ENCODE data around the gene SERINC5.

The SERINC5 gene

GRCh38 chr5:80083101-80083890 is 172.6 kb downstream of the SERINC5 start:
- ChIA-PET CTCF (interaction anchor here (0.6 to 2.1 kb wide), 20 partner anchors 9 to 1058 kb away, joined by 3 to 12 read pairs (median 4); no protein-coding TSS in a partner anchor), POLR2A (interaction anchor here (0.8 kb wide), 1 partner anchor 471 kb away, joined by 3 read pairs; the partner anchor contains the start of gene TENT2)
- DNase-seq (ENCODE audit: extremely low spot score) = peak; percentile 54
- no peak for TF ChIP-seq PKNOX1 (IDR thresholded peaks at IDR 0.05)
- no peak for TF ChIP-seq BHLHE40 (IDR thresholded peaks at IDR 0.05; ENCODE audit: borderline replicate concordance)
- TF ChIP-seq FOXK2 (IDR thresholded peaks at IDR 0.05) = peak; percentile 81

DNA sequence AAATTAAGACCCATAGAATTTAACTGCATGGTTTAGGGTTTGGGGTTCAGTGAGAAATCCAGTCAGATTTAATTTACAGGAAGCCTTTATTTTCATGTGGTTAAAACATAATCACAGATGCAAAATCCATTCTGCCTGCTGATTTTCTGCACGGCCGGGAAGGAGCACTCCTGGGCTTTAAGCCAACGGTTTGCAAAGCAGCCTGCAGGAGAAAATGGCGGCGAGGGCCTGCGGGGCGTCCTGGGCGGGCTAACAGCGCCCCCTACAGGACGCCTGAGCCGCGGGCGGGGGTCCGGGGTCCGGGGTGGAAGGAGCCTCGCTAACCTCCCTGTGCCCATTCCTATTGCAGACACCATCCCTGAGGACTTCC is 173.1 kb downstream of the SERINC5 start:
- TF ChIP-seq ARNT (IDR thresholded peaks at IDR 0.05) (no peak), TARDBP (IDR thresholded peaks at IDR 0.05) (no peak), ZNF384 (IDR thresholded peaks at IDR 0.05) (no peak), SUZ12 (IDR thresholded peaks at IDR 0.05) (no peak), FOXK2 (IDR thresholded peaks at IDR 0.05) (no peak)
- DNase-seq (ENCODE audit: extremely low spot score) = peak; percentile 74
- ChIA-PET POLR2A (no interaction called here), CTCF (interaction anchor here (0.8 to 1.5 kb wide), 8 partner anchors 9 to 304 kb away, joined by 3 to 12 read pairs (median 3); no protein-coding TSS in a partner anchor)

GRCh38 chr5:80082281-80082680 is 173.6 kb downstream of the SERINC5 start:
- DNase-seq (ENCODE audit: extremely low spot score) = no peak
- POLR2A ChIA-PET = no interaction called here
- TF ChIP-seq ELF4 (IDR thresholded peaks at IDR 0.05) (no peak), FOXA1 (IDR thresholded peaks at IDR 0.05) (no peak), SP1 (IDR thresholded peaks at IDR 0.05) (no peak), L3MBTL2 (conservative IDR thresholded peaks at IDR 0.05) (no peak), CTBP1 (IDR thresholded peaks at IDR 0.05; ENCODE audit: borderline replicate concordance) (no peak), FOXK2 (IDR thresholded peaks at IDR 0.05) (no peak), TARDBP (IDR thresholded peaks at IDR 0.05) (no peak), ARNT (IDR thresholded peaks at IDR 0.05) (no peak), NFRKB (IDR thresholded peaks at IDR 0.05) (no peak)
- CTCF ChIA-PET = no interaction called here

- TF ChIP-seq ELF4 (IDR thresholded peaks at IDR 0.05) = no peak
- TF ChIP-seq FOXK2 (IDR thresholded peaks at IDR 0.05) = no peak
- TF ChIP-seq ARNT (IDR thresholded peaks at IDR 0.05) = no peak
- ChIA-PET POLR2A (no interaction called here), CTCF (no interaction called here)
- no peak for DNase-seq (ENCODE audit: extremely low spot score)
These were observed 176.9 kb downstream of the SERINC5 start for GRCh38 chr5:80078921-80079320.

- ChIA-PET CTCF (no interaction called here), POLR2A (interaction anchor here (0.7 kb wide), 1 partner anchor 349 kb away, joined by 3 read pairs; no protein-coding TSS in a partner anchor)
- no peak for DNase-seq (ENCODE audit: extremely low spot score)
- no peak for TF ChIP-seq SP1 (IDR thresholded peaks at IDR 0.05)
- TF ChIP-seq NFRKB (IDR thresholded peaks at IDR 0.05) = no peak
- no peak for TF ChIP-seq HDGF (IDR thresholded peaks at IDR 0.05; ENCODE audit: borderline replicate concordance)
- no peak for TF ChIP-seq TARDBP (IDR thresholded peaks at IDR 0.05)
- TF ChIP-seq SUZ12 (IDR thresholded peaks at IDR 0.05) = no peak
- TF ChIP-seq FOXA1 (IDR thresholded peaks at IDR 0.05) = no peak
- TF ChIP-seq ELF4 (IDR thresholded peaks at IDR 0.05) = no peak
- no peak for TF ChIP-seq FOXK2 (IDR thresholded peaks at IDR 0.05)
- TF ChIP-seq BHLHE40 (IDR thresholded peaks at IDR 0.05; ENCODE audit: borderline replicate concordance) = no peak
- TF ChIP-seq ARNT (IDR thresholded peaks at IDR 0.05) = no peak
- no peak for TF ChIP-seq LEF1 (IDR thresholded peaks at IDR 0.05; ENCODE audit: borderline replicate concordance)
- TF ChIP-seq CTBP1 (IDR thresholded peaks at IDR 0.05; ENCODE audit: borderline replicate concordance) = no peak
- no peak for TF ChIP-seq ZNF384 (IDR thresholded peaks at IDR 0.05)
- no peak for TF ChIP-seq FOXM1 (IDR thresholded peaks at IDR 0.05; ENCODE audit: borderline replicate concordance)
- TF ChIP-seq PKNOX1 (IDR thresholded peaks at IDR 0.05) = no peak
- TF ChIP-seq L3MBTL2 (conservative IDR thresholded peaks at IDR 0.05) = no peak
These were observed 178.7 kb downstream of the SERINC5 start for GRCh38 chr5:80077051-80077714.

GRCh38 chr5:80076131-80077050 is 179.5 kb downstream of the SERINC5 start:
- DNase-seq (ENCODE audit: extremely low spot score) = no peak
- CTCF ChIA-PET = no interaction called here
- TF ChIP-seq SP1 (IDR thresholded peaks at IDR 0.05) = no peak
- POLR2A ChIA-PET = no interaction called here

Measured in HEK293T (cell line).